Measurements from ENCODE around the gene CLHC1. TPM values are rescaled to one million over a fixed set of nuclear protein-coding genes. Genes with fewer than 3 reads are reported as not detected.

CLHC1 gene
- total RNA-seq, 1 donor from 2014 or later, result 24.6 TPM

GRCh38 chr2:55155764-55156281, 76.3 kb downstream of the CLHC1 start:
- peaks cover 56% of the 10 kb centered on the region for H3K4me1 Mint-ChIP-seq
- TF ChIP-seq CTCF (IDR thresholded peaks at IDR 0.05) (no peak), EZH2phosphoT487 (IDR thresholded peaks at IDR 0.05) (no peak), EZH2 (IDR thresholded peaks at IDR 0.05) (no peak)
- Histone ChIP-seq H3K27me3 (no peaks in the 10 kb centered on the region), H3K4me2 (peak overlapping the region; percentile 37), H3K9me3 (ENCODE audit: low read depth) (no peaks in the 10 kb centered on the region), H3K9ac (no peak overlapping the region), H3K79me2 (ENCODE audit: low read depth) (no peaks in the 10 kb centered on the region), H3K4me3 (no peak overlapping the region), H2AFZ (replicated peaks) (peak overlapping the region; percentile 58), H3K27ac (no peak overlapping the region), H4K20me1 (ENCODE audit: low read depth) (no peaks in the 10 kb centered on the region), H3F3A (ENCODE audit: low read depth) (peaks cover 12% of the 10 kb centered on the region), H3K36me3 (no peaks in the 10 kb centered on the region), H3K4me1 (peaks cover 45% of the 10 kb centered on the region)
- no peaks in the 10 kb centered on the region for H3K36me3 Mint-ChIP-seq
- no peaks in the 10 kb centered on the region for H3K9me3 Mint-ChIP-seq
- DNase-seq (ENCODE audit: low spot score), result no peak
- peak overlapping the region; percentile 26 for H3K27ac Mint-ChIP-seq
- H3K4me3 Mint-ChIP-seq, result no peak overlapping the region
- no peaks in the 10 kb centered on the region for H3K27me3 Mint-ChIP-seq (ENCODE audit: insufficient read depth, low read depth)

GRCh38 chr2:55155206-55155605, 76.9 kb downstream of the CLHC1 start:
- Mint-ChIP-seq H3K27ac (peak overlapping the region; percentile 13), H3K4me3 (peak overlapping the region; percentile 17), H3K36me3 (no peaks in the 10 kb centered on the region), H3K27me3 (ENCODE audit: insufficient read depth, low read depth) (no peaks in the 10 kb centered on the region), H3K4me1 (peaks cover 55% of the 10 kb centered on the region), H3K9me3 (no peaks in the 10 kb centered on the region)
- Histone ChIP-seq H3K4me1 (peaks cover 41% of the 10 kb centered on the region), H2AFZ (replicated peaks) (no peak overlapping the region), H3K4me3 (no peak overlapping the region), H3K9me3 (ENCODE audit: low read depth) (no peaks in the 10 kb centered on the region), H3F3A (ENCODE audit: low read depth) (peaks cover 10% of the 10 kb centered on the region), H3K9ac (no peak overlapping the region), H4K20me1 (ENCODE audit: low read depth) (no peaks in the 10 kb centered on the region), H3K4me2 (no peak overlapping the region), H3K27ac (no peak overlapping the region), H3K27me3 (no peaks in the 10 kb centered on the region), H3K36me3 (no peaks in the 10 kb centered on the region), H3K79me2 (ENCODE audit: low read depth) (no peaks in the 10 kb centered on the region)
- no peak for DNase-seq (ENCODE audit: low spot score)
- TF ChIP-seq EZH2phosphoT487 (IDR thresholded peaks at IDR 0.05) (no peak), EZH2 (IDR thresholded peaks at IDR 0.05) (no peak), CTCF (IDR thresholded peaks at IDR 0.05) (no peak)

- no peak overlapping the region for H3K27ac ChIP-seq
- no peak overlapping the region for H3K4me2 ChIP-seq
- peak overlapping the region; percentile 13 for H3K27ac Mint-ChIP-seq
- H2AFZ ChIP-seq (replicated peaks), result peak overlapping the region; percentile 14
- no peaks in the 10 kb centered on the region for H3K9me3 Mint-ChIP-seq
- no peak for TF ChIP-seq EZH2 (IDR thresholded peaks at IDR 0.05)
- TF ChIP-seq EZH2phosphoT487 (IDR thresholded peaks at IDR 0.05), result no peak
- no peak for TF ChIP-seq CTCF (IDR thresholded peaks at IDR 0.05)
- no peaks in the 10 kb centered on the region for H3K36me3 ChIP-seq
- no peaks in the 10 kb centered on the region for H4K20me1 ChIP-seq (ENCODE audit: low read depth)
- H3K36me3 Mint-ChIP-seq, result no peaks in the 10 kb centered on the region
- H3K4me1 ChIP-seq, result peaks cover 37% of the 10 kb centered on the region
- H3K9me3 ChIP-seq (ENCODE audit: low read depth), result no peaks in the 10 kb centered on the region
- no peak for DNase-seq (ENCODE audit: low spot score)
- peaks cover 2% of the 10 kb centered on the region for H3K27me3 Mint-ChIP-seq (ENCODE audit: insufficient read depth, low read depth)
- H3K9ac ChIP-seq, result no peak overlapping the region
- H3K4me3 ChIP-seq, result no peak overlapping the region
- no peak overlapping the region for H3K4me3 Mint-ChIP-seq
- no peaks in the 10 kb centered on the region for H3K27me3 ChIP-seq
- no peaks in the 10 kb centered on the region for H3K79me2 ChIP-seq (ENCODE audit: low read depth)
- peaks cover 53% of the 10 kb centered on the region for H3K4me1 Mint-ChIP-seq
- H3F3A ChIP-seq (ENCODE audit: low read depth), result peaks cover 10% of the 10 kb centered on the region
Measured at GRCh38 chr2:55154525-55155030, 77.5 kb downstream of the CLHC1 start.
